Vagina (tissue), 2 donors: ENCODE data around the gene CFAP100. TPM values are rescaled to one million over a fixed set of nuclear protein-coding genes. Genes with fewer than 3 reads are reported as not detected.

Experiments
- DNase-seq, 2 donors: peaks; one replicate each; pipeline ENCODE4 v3.0.0-alpha.2; 2017; ENCODE audit errors: extremely low spot score in 2 of 2
- H3K27ac ChIP-seq: fragments of 200-600 bp; sonication (generic); one replicate; pipeline ENCODE4 v1.5.1; 2019
- H3K27me3 ChIP-seq: fragments of 200-600 bp; sonication (generic); one replicate; pipeline ENCODE4 v1.5.1; 2019
- H3K36me3 ChIP-seq, 2 donors: fragments of 200-600 bp; sonication (generic); one replicate each; pipeline ENCODE4 v1.5.1; 2017 to 2019
- H3K4me1 ChIP-seq: fragments of 200-600 bp; sonication (generic); one replicate; pipeline ENCODE4 v1.5.1; 2019
- H3K4me3 ChIP-seq, 2 donors: fragments of 200-600 bp; sonication (generic); 1 replicate in 1 of 2; 2 replicates in 1 of 2; pipeline ENCODE4 v1.5.1; 2016 to 2019
- H3K9me3 ChIP-seq: fragments of 200-600 bp; sonication (generic); one replicate; pipeline ENCODE4 v1.5.1; 2019
- CTCF ChIP-seq, 3 experiments: fragments of 450-650 bp in 2 of 3; fragments of 200-600 bp in 1 of 3; sonication (generic) in 1 of 3; IDR thresholded peaks; one replicate each; pipeline ENCODE4 v1.5.1; 2017 to 2019; ENCODE audit warnings: antibody characterized with exemption in 3 of 3, mild to moderate bottlenecking in 2 of 3, moderate library complexity in 2 of 3
- POLR2A ChIP-seq, 2 donors: fragments of 450-650 bp; IDR thresholded peaks; one replicate each; pipeline ENCODE4 v1.6.1; 2017; ENCODE audit warnings: antibody characterized with exemption in 2 of 2, mild to moderate bottlenecking in 2 of 2, moderate library complexity in 2 of 2
- POLR2AphosphoS5 ChIP-seq, 2 donors: sonication (generic); formaldehyde crosslinking; IDR thresholded peaks; one replicate each; pipeline ENCODE4 v1.9.0; 2017; ENCODE audit warnings: antibody characterized with exemption in 2 of 2, mild to moderate bottlenecking in 2 of 2, low read depth in 1 of 2; ENCODE audit not compliant: insufficient read depth in 1 of 2
- intact Hi-C: fragments of 100-400 bp; cut with DNase I; formaldehyde crosslinking; loops from one replicate; pipeline ENCODE4 v1.15.1; 2023
- total RNA-seq: library from RNA; depleted of rRNA; stranded (reverse); fragments of >200 nt; gene quantifications from one replicate; pipeline ENCODE4 v1.2.3, GENCODE V29; 2016

The CFAP100 gene
- total RNA-seq, 1 donor from 2014 or later = not detected

- Histone ChIP-seq H3K4me1 (peaks cover 11% of the 10 kb centered on the region), H3K9me3 (no peaks in the 10 kb centered on the region), H3K4me3 (no peak overlapping the region), H3K36me3 (peaks cover 0 to 10% of the 10 kb centered on the region in 2 donors), H3K27ac (no peak overlapping the region), H3K27me3 (no peaks in the 10 kb centered on the region)
- TF ChIP-seq POLR2AphosphoS5 (IDR thresholded peaks at IDR 0.05; ENCODE audit: insufficient read depth in 1 of 2, low read depth in 1 of 2) = no peak
- no peak for TF ChIP-seq POLR2A (IDR thresholded peaks at IDR 0.05)
- no peak for TF ChIP-seq CTCF (IDR thresholded peaks at IDR 0.05)
- intact Hi-C loops = no loop called here
- no peak for DNase-seq
These were observed 46.3 kb upstream of the CFAP100 start for GRCh38 chr3:126348308-126348920.

GRCh38 chr3:126349071-126349470, 45.6 kb upstream of the CFAP100 start:
- no peak for DNase-seq
- intact Hi-C loops = no loop called here

DNA sequence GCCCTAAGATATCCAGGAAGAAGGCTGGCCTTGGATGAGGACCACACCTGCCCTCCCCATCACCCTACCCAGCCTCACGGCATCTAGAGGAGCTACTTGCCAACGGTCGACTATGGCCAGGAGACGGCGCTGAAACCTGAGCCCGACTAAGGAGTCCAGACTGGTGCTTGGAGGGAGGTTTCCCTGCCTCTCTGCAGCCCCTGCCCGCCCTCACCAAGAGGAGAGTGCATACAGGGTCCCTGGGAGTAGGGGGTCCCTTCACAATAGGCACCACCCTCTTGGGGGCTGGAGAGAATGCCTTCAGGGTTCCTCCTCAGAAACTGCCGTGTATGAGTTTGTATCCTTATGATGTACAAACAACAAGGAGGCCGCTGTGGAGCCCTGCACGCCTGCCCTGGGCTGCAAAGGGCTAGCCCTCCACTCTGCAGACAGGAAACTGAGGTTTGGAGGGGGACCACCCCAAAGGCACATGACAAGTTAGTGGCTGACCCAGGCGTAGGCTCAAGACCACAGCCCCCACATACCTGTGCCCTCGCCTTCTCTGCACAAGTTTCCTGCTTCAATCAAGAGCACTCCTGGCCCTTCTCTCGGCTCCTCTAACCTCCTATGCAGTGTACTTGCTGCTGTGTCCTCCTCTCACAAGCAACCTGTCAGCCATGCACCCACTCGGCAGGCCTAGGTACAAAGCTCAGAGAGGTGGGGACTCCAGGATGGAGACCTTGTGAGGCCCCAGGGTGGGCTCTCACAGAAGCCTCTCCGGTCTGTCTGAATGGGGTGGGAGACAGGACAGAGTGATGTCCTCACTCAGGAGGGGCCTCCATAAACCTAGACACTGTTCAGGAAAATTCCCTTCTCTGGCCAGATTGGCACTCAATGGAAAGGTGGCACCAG, 44.9 kb upstream of the CFAP100 start:
- DNase-seq = no peak
- Histone ChIP-seq H3K4me1 (peaks cover 14% of the 10 kb centered on the region), H3K27me3 (no peaks in the 10 kb centered on the region), H3K27ac (no peak overlapping the region), H3K4me3 (no peak overlapping the region), H3K36me3 (peaks cover 0 to 10% of the 10 kb centered on the region in 2 donors), H3K9me3 (no peaks in the 10 kb centered on the region)
- TF ChIP-seq POLR2AphosphoS5 (IDR thresholded peaks at IDR 0.05; ENCODE audit: insufficient read depth in 1 of 2, low read depth in 1 of 2) = no peak
- TF ChIP-seq CTCF (IDR thresholded peaks at IDR 0.05) = no peak
- no peak for TF ChIP-seq POLR2A (IDR thresholded peaks at IDR 0.05)
- intact Hi-C loops = loop anchor here (10.0 kb wide), 2 partner anchors 85 to 125 kb away; partner anchors contain the start of gene ZXDC

More at GRCh38 chr3:126349071-126349470, 45.6 kb upstream of the CFAP100 start:
- Histone ChIP-seq H3K4me3 (no peak overlapping the region), H3K4me1 (peaks cover 6% of the 10 kb centered on the region), H3K9me3 (no peaks in the 10 kb centered on the region), H3K27me3 (no peaks in the 10 kb centered on the region), H3K27ac (no peak overlapping the region), H3K36me3 (peaks cover 0 to 10% of the 10 kb centered on the region in 2 donors)
- no peak for TF ChIP-seq POLR2A (IDR thresholded peaks at IDR 0.05)
- no peak for TF ChIP-seq POLR2AphosphoS5 (IDR thresholded peaks at IDR 0.05; ENCODE audit: insufficient read depth in 1 of 2, low read depth in 1 of 2)
- no peak for TF ChIP-seq CTCF (IDR thresholded peaks at IDR 0.05)

DNA sequence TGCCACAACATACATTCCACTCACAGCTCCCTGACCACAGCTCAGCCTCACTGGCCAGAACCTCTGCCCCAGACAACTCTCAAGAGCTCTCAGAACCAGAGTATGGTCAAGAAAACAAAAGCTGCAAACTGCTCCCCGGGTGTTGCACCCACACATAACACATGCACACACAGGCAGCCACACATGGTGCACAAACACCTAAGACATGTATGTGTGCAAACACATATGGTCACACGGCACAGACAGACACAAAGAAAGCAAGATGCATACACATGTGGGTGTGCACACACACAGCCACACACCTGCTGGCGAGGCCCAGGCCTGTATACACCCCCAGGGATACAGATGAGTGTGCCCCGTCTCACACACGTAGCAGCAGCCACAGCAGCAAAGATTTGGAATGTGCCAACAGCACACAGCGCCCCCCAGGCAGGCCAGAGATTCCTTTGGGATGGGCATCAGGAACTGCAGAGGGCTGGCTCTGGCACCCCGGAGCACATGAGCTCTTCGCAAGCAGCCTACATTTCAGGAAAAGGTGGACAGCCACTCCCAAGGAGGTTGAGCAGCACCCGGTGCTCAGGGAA, 44.1 kb upstream of the CFAP100 start:
- Histone ChIP-seq H3K36me3 (peaks cover 0 to 8% of the 10 kb centered on the region in 2 donors), H3K4me1 (peaks cover 21% of the 10 kb centered on the region)

More for the DNA sequence above, 44.1 kb upstream of the CFAP100 start:
- TF ChIP-seq POLR2AphosphoS5 (IDR thresholded peaks at IDR 0.05; ENCODE audit: insufficient read depth in 1 of 2, low read depth in 1 of 2) (no peak), CTCF (IDR thresholded peaks at IDR 0.05) (no peak), POLR2A (IDR thresholded peaks at IDR 0.05) (no peak)
- no peak overlapping the region for H3K4me3 ChIP-seq
- H3K27me3 ChIP-seq = no peaks in the 10 kb centered on the region
- H3K9me3 ChIP-seq = no peaks in the 10 kb centered on the region
- no peak overlapping the region for H3K27ac ChIP-seq
- no peak for DNase-seq
- intact Hi-C loops = loop anchor here (10.0 kb wide), 2 partner anchors 86 to 124 kb away; partner anchors contain the start of gene ZXDC
